Measurements from ENCODE around the gene CCDC192.

DNA sequence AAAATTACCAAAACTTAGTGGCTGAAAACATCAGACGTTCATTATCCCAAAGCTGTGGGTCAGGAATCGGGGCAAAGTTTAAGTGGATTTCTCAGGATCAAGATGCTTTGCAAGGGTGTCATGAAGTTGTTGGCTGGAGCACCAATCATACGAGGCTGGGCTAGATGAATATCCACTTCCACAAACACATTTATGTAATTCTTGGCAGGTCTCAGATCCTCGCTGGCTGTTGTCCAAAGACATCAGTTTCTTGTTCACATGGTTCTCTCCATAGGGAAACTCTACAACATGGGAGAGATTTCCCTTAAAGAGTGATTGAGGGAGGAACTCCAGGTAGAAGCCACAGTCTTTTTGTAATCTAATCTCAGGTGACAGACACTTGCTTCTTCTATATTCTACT, 20.2 kb upstream of the CCDC192 start:
- TF ChIP-seq, protein P1, sequence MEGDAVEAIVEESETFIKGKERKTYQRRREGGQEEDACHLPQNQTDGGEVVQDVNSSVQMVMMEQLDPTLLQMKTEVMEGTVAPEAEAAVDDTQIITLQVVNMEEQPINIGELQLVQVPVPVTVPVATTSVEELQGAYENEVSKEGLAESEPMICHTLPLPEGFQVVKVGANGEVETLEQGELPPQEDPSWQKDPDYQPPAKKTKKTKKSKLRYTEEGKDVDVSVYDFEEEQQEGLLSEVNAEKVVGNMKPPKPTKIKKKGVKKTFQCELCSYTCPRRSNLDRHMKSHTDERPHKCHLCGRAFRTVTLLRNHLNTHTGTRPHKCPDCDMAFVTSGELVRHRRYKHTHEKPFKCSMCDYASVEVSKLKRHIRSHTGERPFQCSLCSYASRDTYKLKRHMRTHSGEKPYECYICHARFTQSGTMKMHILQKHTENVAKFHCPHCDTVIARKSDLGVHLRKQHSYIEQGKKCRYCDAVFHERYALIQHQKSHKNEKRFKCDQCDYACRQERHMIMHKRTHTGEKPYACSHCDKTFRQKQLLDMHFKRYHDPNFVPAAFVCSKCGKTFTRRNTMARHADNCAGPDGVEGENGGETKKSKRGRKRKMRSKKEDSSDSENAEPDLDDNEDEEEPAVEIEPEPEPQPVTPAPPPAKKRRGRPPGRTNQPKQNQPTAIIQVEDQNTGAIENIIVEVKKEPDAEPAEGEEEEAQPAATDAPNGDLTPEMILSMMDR (conservative IDR thresholded peaks at IDR 0.05) = no peak
- no peak for TF ChIP-seq ZFX (IDR thresholded peaks at IDR 0.05)
